K562 (cell line): ENCODE measurements around the gene SLC17A2. TPM values are rescaled to one million over a fixed set of nuclear protein-coding genes. Genes with fewer than 3 reads are reported as not detected.

Experiments
- ATAC-seq: fragments of 200-7000 bp; cut with Tn5 transposase; 3 replicates; pipeline ENCODE4 v1.9.1; 2020; ENCODE audit warnings: moderate library complexity
- BruUV-seq: library from RNA; stranded (reverse); fragments of 400-500 nt; replicated peaks from 2 replicates; lab custom pipeline; 2021; lab: Mats Ljungman, UMichigan
- CTCF ChIA-PET: fragments of 300-600 bp; formaldehyde crosslinking; extraction: SDS; loops from one replicate; lab custom pipeline; 2021; ENCODE audit warnings: low intra/inter-chr PET ratio; lab: Yijun Ruan, JAX
- POLR2A ChIA-PET: fragments of 300-600, 350-650 bp; sonication (Branson Sonifier 250); formaldehyde crosslinking; extraction: SDS; loops from one replicate; lab custom pipeline; 2021; ENCODE audit warnings: antibody characterized with exemption, inconsistent platforms; lab: Yijun Ruan, JAX
- DNase-seq, 4 experiments: peaks; one replicate each; pipeline versions ENCODE4 v3.0.0 to v3.0.0-alpha.2; 2011 to 2018; ENCODE audit warnings: low spot score in 3 of 4, mixed read lengths in 3 of 4; ENCODE audit errors: extremely low read depth in 1 of 4
- FAIRE-seq: peaks from 2 replicates; lab custom pipeline; 2011; peaks lifted over from hg19 to GRCh38; lab: Jason Lieb, UNC
- H2AFZ ChIP-seq: 2 replicates; pipeline ENCODE4 v1.6.0; 2011; ENCODE audit warnings: low read depth, low read length, control low read depth, inconsistent platforms
- H3K27ac ChIP-seq: fragments of 200-600 bp; 3 replicates; pipeline ENCODE4 v1.8.0; 2011; ENCODE audit warnings: low read depth, mild to moderate bottlenecking, control low read depth, inconsistent platforms, low read length, moderate library complexity, mixed read lengths; ENCODE audit errors: extremely low read depth
- H3K27me3 ChIP-seq, 2 experiments: fragments of 300-600 bp in 1 of 2; 2 replicates in 1 of 2; 3 replicates in 1 of 2; pipeline versions ENCODE4 v1.6.0 to v1.8.0; 2011; ENCODE audit warnings: inconsistent platforms in 2 of 2, low read length in 2 of 2, mild to moderate bottlenecking in 1 of 2, mixed read lengths in 1 of 2, moderate library complexity in 1 of 2; ENCODE audit not compliant: control insufficient read depth in 2 of 2, insufficient read depth in 2 of 2
- H3K36me3 ChIP-seq: fragments of 300-600 bp; 3 replicates; pipeline ENCODE4 v1.8.0; 2011; ENCODE audit warnings: mild to moderate bottlenecking, low read length, inconsistent platforms; ENCODE audit not compliant: control insufficient read depth, insufficient read depth
- H3K4me1 ChIP-seq, 2 experiments: fragments of 200-600 bp in 1 of 2; replicated peaks in 1 of 2; 2 replicates in 1 of 2; 3 replicates in 1 of 2; pipeline versions ENCODE4 v1.5.1 to v1.8.0; 2011; ENCODE audit warnings: inconsistent platforms in 2 of 2, low read length in 2 of 2, mild to moderate bottlenecking in 1 of 2, mixed read lengths in 1 of 2, moderate library complexity in 1 of 2; ENCODE audit not compliant: control insufficient read depth in 2 of 2, insufficient read depth in 2 of 2
- H3K4me2 ChIP-seq: 2 replicates; pipeline ENCODE4 v1.6.1; 2011; ENCODE audit warnings: low read length, control low read depth, inconsistent platforms, mixed read lengths; ENCODE audit not compliant: insufficient read depth
- H3K4me3 ChIP-seq: fragments of 200-600 bp; sonication (generic), shearing (Covaris generic); 2 replicates; pipeline ENCODE4 v1.5.1; 2016; ENCODE audit warnings: control low read depth, inconsistent platforms
- H3K79me2 ChIP-seq: fragments of 200-600 bp; 3 replicates; pipeline ENCODE4 v1.8.0; 2011; ENCODE audit warnings: low read length, inconsistent platforms; ENCODE audit not compliant: control insufficient read depth, insufficient read depth
- H3K9ac ChIP-seq, 2 experiments: 2 replicates each; pipeline versions ENCODE4 v1.6.0 to v1.6.1; 2011; ENCODE audit warnings: low read depth in 2 of 2, low read length in 2 of 2, control low read depth in 1 of 2, inconsistent platforms in 1 of 2, mild to moderate bottlenecking in 1 of 2, mixed read lengths in 1 of 2; ENCODE audit not compliant: insufficient read depth in 1 of 2
- H3K9me1 ChIP-seq: one replicate; pipeline ENCODE4 v1.6.0; 2011; ENCODE audit warnings: inconsistent platforms, mild to moderate bottlenecking, low read length, moderate library complexity; ENCODE audit not compliant: control insufficient read depth, insufficient read depth
- H3K9me3 ChIP-seq: replicated peaks from 2 replicates; pipeline ENCODE4 v1.5.1; 2011; ENCODE audit warnings: low read depth, low read length, inconsistent platforms; ENCODE audit not compliant: control insufficient read depth, insufficient read depth
- H4K20me1 ChIP-seq: replicated peaks from 2 replicates; pipeline ENCODE4 v1.6.1; 2011; ENCODE audit warnings: low read length, inconsistent platforms, mixed read lengths; ENCODE audit not compliant: control insufficient read depth, insufficient read depth
- FOXO4 ChIP-seq: fragments of 450-650 bp; formaldehyde crosslinking; IDR thresholded peaks from 2 replicates; pipeline ENCODE4 v1.4.0; 2020; ENCODE audit warnings: mild to moderate bottlenecking, moderate library complexity
- MAFG ChIP-seq: fragments of 450-650 bp; conservative IDR thresholded peaks from 2 replicates; pipeline ENCODE4 v1.6.1; 2016; ENCODE audit warnings: missing genetic modification characterization, missing compliant biosample characterization
- MGA ChIP-seq: fragments of 450-650 bp; IDR thresholded peaks from 2 replicates; pipeline ENCODE4 v1.6.1; 2016; ENCODE audit warnings: mild to moderate bottlenecking, moderate library complexity
- MLX ChIP-seq, 2 experiments: fragments of 450-650 bp in 1 of 2; sonication (generic) in 1 of 2; formaldehyde crosslinking; conservative IDR thresholded peaks; 2 replicates each; pipeline versions ENCODE4 v1.4.0 to v1.8.1; 2020 to 2022; ENCODE audit warnings: mild to moderate bottlenecking in 1 of 2, missing genetic modification reagents in 1 of 2
- POLR2AphosphoS5 ChIP-seq: IDR thresholded peaks from 2 replicates; pipeline ENCODE4 v1.6.1; 2011; ENCODE audit warnings: mild to moderate bottlenecking, low read depth, low read length, moderate library complexity; ENCODE audit not compliant: control insufficient read depth, insufficient read depth
- RBM34 ChIP-seq: fragments of 200-400 bp; formaldehyde crosslinking; IDR thresholded peaks from 2 replicates; pipeline ENCODE4 v1.6.1; 2018; ENCODE audit warnings: low read length, borderline replicate concordance; ENCODE audit not compliant: insufficient read depth
- SMAD4 ChIP-seq: fragments of 250-450 bp; sonication (Bioruptor Pico); conservative IDR thresholded peaks from 2 replicates; pipeline ENCODE4 v1.8.0; 2021; ENCODE audit warnings: inconsistent platforms, mild to moderate bottlenecking, moderate library complexity
- TOE1 ChIP-seq, 2 experiments: fragments of 450-650 bp in 1 of 2; sonication (generic) in 1 of 2; formaldehyde crosslinking in 1 of 2; IDR thresholded peaks; 2 replicates each; pipeline versions ENCODE4 v1.7.1 to v1.8.0; 2016 to 2022; ENCODE audit warnings: borderline replicate concordance in 2 of 2, mild to moderate bottlenecking in 2 of 2, antibody characterized with exemption in 1 of 2, inconsistent platforms in 1 of 2, low read depth in 1 of 2, missing genetic modification reagents in 1 of 2, moderate library complexity in 1 of 2
- WGBS: fragments of 100-300 bp; shearing (Covaris generic); methylation state at CpG from one replicate; pipeline ENCODE4 v1.1.6; 2016; ENCODE audit warnings: low coverage, mixed read lengths; ENCODE audit not compliant: insufficient coverage; ENCODE audit errors: missing lambda C conversion rate; 5-methylcytosine and 5-hydroxymethylcytosine counted together
- in situ Hi-C: fragments of 300-500 bp; cut with MboI; formaldehyde crosslinking; loops from 4 replicates; pipeline ENCODE4 v1.15.0; 2018; ENCODE audit warnings: inconsistent platforms, mixed read lengths
- intact Hi-C: fragments of 100-400 bp; cut with micrococcal nuclease; formaldehyde crosslinking; loops from 2 replicates; pipeline ENCODE4 v1.14.2; 2022
- polyA plus RNA-seq, 8 experiments: library from polyadenylated mRNA; depleted of rRNA in 4 of 8; stranded (reverse) in 5 of 8; unstranded in 3 of 8; fragments of >200 nt; fragmentation: Nextera tagmentation in 2 of 8; fragmentation: Illumina TruSeq in 1 of 8; extraction: Ambion mirVana in 2 of 8; extraction: Trizol in 1 of 8; gene quantifications; 2 replicates each; pipeline versions ENCODE4 v1.2.1 to v1.2.3, GENCODE V29; 2011 to 2014; ENCODE audit warnings: inconsistent platforms in 1 of 8, missing spikeins in 1 of 8
- total RNA-seq, 7 experiments: library from RNA; depleted of rRNA in 6 of 7; stranded (reverse); fragments of >200 nt in 6 of 7; fragmentation: Illumina TruSeq in 2 of 7; extraction: Trizol in 2 of 7; gene quantifications; 2 replicates each; pipeline versions ENCODE4 v1.2.1 to v1.2.3, GENCODE V29; 2011 to 2021; ENCODE audit warnings: low replicate concordance in 1 of 7

The SLC17A2 gene
- total and polyA plus RNA-seq, 9 of the 15 experiments (the other 6 are each of a cell fraction or from before 2014, with no cell fraction given) = not detected

GRCh38 chr6:25888626-25889025 lies 41.9 kb downstream of the SLC17A2 start:
- ChIA-PET CTCF (no interaction called here), POLR2A (no interaction called here)
- Histone ChIP-seq H3K36me3 (no peaks in the 10 kb centered on the region), H4K20me1 (no peaks in the 10 kb centered on the region), H3K9ac (no peak overlapping the region), H3K27me3 (no peaks in the 10 kb centered on the region), H3K4me3 (no peak overlapping the region), H3K4me1 (no peaks in the 10 kb centered on the region), H3K9me3 (no peaks in the 10 kb centered on the region), H3K4me2 (no peak overlapping the region), H2AFZ (no peak overlapping the region), H3K27ac (no peak overlapping the region), H3K9me1 (no peaks in the 10 kb centered on the region), H3K79me2 (no peaks in the 10 kb centered on the region)
- intact Hi-C loops = no loop called here
- DNase-seq = no peak
- FAIRE-seq = no peak
- no TSS peak for BruUV-seq
- WGBS = 0% methylated on average over 2 of the region's 2 CpGs
- in situ Hi-C loops = no loop called here
- ATAC-seq = no peak
- TF ChIP-seq SMAD4 (CRISPR knock-in tag) = no peak
- TF ChIP-seq POLR2AphosphoS5 = no peak
- TF ChIP-seq RBM34 = no peak
- no peak for TF ChIP-seq MAFG
- TF ChIP-seq MGA = no peak
- no peak for TF ChIP-seq MLX (CRISPR knock-in tag; conservative IDR thresholded peaks at IDR 0.05)
- TF ChIP-seq FOXO4 (CRISPR knock-in tag) = no peak
- no peak for TF ChIP-seq TOE1 (IDR thresholded peaks at IDR 0.05; ENCODE audit: borderline replicate concordance)
- no peak for TF ChIP-seq TOE1 (CRISPR knock-in tag; IDR thresholded peaks at IDR 0.05; ENCODE audit: borderline replicate concordance, low read depth)
